ENCODE data around the gene PDCD2L. TPM values are rescaled to one million over a fixed set of nuclear protein-coding genes. Genes with fewer than 3 reads are reported as not detected.

PDCD2L gene
- total and polyA plus RNA-seq, 9 of the 15 experiments (the other 6 are each of a cell fraction or from before 2014, with no cell fraction given): 12.1 to 68.5 (median 56.3) TPM

DNA sequence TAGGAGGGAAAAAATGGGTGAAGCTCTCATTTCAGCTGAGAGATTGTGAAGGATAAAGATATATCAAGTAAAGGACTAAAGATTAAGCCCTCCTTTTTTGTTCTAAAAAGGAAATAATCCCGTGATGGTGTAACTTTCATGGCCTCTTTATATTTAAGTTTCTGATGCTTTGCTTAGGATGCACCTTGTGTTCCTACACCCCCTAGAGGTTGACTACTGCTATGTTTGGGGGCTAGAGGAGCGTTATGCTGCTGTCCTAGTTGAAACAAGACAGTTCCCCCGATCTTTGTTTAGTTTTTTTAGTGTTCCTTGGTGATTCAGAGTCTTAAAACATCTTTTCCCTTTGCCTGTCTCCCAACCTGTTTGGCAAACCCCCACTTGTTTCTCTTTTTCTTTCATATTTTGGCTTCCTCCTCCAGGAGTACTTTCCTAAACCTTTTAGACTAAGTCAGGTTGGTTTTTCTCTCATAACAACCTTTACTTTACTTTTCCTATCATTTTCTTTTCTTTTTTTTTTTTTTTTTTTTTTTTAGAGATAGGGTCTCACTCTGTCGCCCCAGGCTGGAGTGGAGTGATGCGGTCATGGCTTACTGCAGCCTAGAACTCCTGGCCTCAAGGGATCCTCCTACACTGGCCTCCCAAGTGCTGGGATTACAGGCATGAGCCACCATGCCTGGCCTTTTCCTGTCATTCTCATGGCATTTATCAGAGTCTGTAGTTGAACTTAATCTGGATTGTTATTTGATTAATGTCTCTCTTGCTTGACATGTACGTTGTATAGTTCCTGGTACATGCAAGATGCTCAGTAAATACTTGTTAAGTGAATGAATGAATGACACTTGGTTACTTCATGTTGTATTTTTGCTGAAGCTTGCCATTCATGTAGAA, 26.8 kb downstream of the PDCD2L start (continued):
- TF ChIP-seq NFXL1 (CRISPR knock-in tag; IDR thresholded peaks at IDR 0.05): no peak
- TF ChIP-seq, protein P1, sequence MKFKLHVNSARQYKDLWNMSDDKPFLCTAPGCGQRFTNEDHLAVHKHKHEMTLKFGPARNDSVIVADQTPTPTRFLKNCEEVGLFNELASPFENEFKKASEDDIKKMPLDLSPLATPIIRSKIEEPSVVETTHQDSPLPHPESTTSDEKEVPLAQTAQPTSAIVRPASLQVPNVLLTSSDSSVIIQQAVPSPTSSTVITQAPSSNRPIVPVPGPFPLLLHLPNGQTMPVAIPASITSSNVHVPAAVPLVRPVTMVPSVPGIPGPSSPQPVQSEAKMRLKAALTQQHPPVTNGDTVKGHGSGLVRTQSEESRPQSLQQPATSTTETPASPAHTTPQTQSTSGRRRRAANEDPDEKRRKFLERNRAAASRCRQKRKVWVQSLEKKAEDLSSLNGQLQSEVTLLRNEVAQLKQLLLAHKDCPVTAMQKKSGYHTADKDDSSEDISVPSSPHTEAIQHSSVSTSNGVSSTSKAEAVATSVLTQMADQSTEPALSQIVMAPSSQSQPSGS (CRISPR knock-in tag; IDR thresholded peaks at IDR 0.05): no peak
- TF ChIP-seq NEUROD1 (IDR thresholded peaks at IDR 0.05; ENCODE audit: borderline replicate concordance, low read depth, low read length, partially characterized antibody): peak; percentile 36
- no peak for TF ChIP-seq NFE2 (IDR thresholded peaks at IDR 0.05; ENCODE audit: low read depth)
- no peak for TF ChIP-seq KDM5B (IDR thresholded peaks at IDR 0.05; ENCODE audit: insufficient replicate concordance, low read depth, low read length)
- TF ChIP-seq ZNF717 (CRISPR knock-in tag; IDR thresholded peaks at IDR 0.05): no peak
- no peak for TF ChIP-seq ATF1 (CRISPR knock-in tag; IDR thresholded peaks at IDR 0.05)
- TF ChIP-seq ATF1 (tag; IDR thresholded peaks at IDR 0.05): no peak
- no peak for TF ChIP-seq ERF (CRISPR knock-in tag; IDR thresholded peaks at IDR 0.05)
- no peak for TF ChIP-seq ZMIZ1 (IDR thresholded peaks at IDR 0.05; ENCODE audit: low read depth in 2 of 2, low read length in 2 of 2)
- TF ChIP-seq YBX1 (IDR thresholded peaks at IDR 0.05): no peak
- peak; percentile 60 to 79 (median 78) for TF ChIP-seq CTCF (IDR thresholded peaks at IDR 0.05 in 2 of 3, conservative IDR thresholded peaks at IDR 0.05 in 1 of 3; ENCODE audit: insufficient read depth in 2 of 3, low read depth in 1 of 3, low read length in 3 of 3)

Measured in K562 (cell line).